Measurements from ENCODE around the gene STK11IP. TPM values are rescaled to one million over a fixed set of nuclear protein-coding genes. Genes with fewer than 3 reads are reported as not detected.

The STK11IP gene
- total RNA-seq, 2 experiments from 2014 or later, result 35.3 to 40.3 TPM

DNA sequence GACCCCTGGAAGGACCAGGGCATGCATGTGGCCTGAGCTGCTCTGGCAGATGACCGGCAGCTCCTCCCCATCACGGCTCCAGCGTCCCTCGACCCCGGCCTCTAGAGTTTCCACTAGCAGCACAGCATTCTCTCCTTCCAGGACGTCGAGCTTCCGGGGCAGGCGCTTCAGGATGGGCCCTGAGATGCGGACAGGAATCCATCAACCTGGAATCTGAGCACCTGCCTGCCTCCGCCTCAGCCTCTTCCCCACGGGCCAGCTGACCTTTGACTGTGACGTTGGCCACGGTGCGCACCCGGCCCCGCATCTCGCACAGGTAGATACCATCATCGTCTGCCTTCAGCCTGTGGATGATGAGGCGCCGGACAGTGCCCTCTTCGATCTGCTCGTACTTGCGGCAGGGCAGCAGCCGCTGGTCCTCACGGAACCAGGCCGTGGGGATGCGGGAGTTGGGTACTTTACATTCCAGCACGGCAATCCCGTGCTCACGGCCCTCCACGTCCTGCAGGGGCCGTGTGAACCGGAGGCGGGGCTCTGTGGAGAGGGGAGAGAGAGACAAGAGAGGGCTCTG lies 29.8 kb upstream of the STK11IP start:
- DNase-seq, result no peak
- H3K27me3 Mint-ChIP-seq, result peaks cover 28% of the 10 kb centered on the region
- H3K9me3 Mint-ChIP-seq, result no peaks in the 10 kb centered on the region
- ChIA-PET POLR2A (no interaction called here), CTCF (no interaction called here)
- H3K4me1 Mint-ChIP-seq, result no peaks in the 10 kb centered on the region
- no peak overlapping the region for H3K27ac Mint-ChIP-seq
- H3K4me3 Mint-ChIP-seq, result no peak overlapping the region
- H3K36me3 Mint-ChIP-seq (ENCODE audit: low read depth), result no peaks in the 10 kb centered on the region

DNA sequence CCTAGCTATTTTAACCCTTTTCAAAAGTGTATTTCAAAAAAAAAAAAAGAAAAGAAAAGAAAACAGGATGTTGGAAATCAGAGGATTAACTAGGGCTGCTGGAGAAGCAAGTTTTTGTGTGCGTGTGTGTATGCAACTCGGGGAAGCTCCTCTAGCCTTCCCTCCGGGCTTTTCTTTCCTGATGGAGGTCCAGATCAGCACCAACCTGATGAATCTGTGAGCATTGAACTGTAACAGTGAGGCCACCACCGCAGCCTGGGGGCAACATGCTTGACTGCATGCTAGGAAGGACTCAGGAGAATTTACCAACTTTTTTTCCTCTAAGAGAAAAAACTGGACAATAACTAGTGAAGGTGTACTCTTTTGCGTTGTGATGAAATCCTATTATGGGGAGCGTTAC lies 28.6 kb upstream of the STK11IP start:
- Mint-ChIP-seq H3K4me1 (no peaks in the 10 kb centered on the region), H3K9me3 (no peaks in the 10 kb centered on the region), H3K27ac (no peak overlapping the region), H3K4me3 (no peak overlapping the region), H3K27me3 (peaks cover 31% of the 10 kb centered on the region), H3K36me3 (ENCODE audit: low read depth) (no peaks in the 10 kb centered on the region)
- no peak for DNase-seq
- ChIA-PET CTCF (no interaction called here), POLR2A (no interaction called here)

DNA sequence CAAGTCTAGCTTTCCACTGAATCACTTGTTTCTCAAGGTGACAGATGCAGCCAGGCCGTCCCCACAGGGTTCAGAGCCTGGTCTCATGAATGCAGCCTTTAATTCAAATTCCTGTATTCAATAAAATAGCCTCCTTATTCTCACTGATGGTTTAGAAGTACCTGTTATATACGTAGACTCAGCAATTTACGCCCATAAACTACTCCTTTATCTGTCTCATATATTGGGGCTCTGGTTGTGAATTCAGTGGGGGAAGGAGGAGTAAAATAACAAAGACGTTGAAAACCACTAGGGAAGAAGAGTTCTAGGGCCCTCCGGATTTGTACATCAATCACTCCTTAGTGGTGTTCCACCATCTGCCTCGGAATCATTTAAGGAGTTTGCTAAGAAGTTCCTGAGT lies 28.0 kb upstream of the STK11IP start:
- Mint-ChIP-seq H3K36me3 (ENCODE audit: low read depth) (no peaks in the 10 kb centered on the region), H3K4me1 (no peaks in the 10 kb centered on the region), H3K27ac (no peak overlapping the region), H3K4me3 (no peak overlapping the region), H3K9me3 (no peaks in the 10 kb centered on the region), H3K27me3 (peaks cover 31% of the 10 kb centered on the region)
- CTCF ChIA-PET, result no interaction called here
- DNase-seq, result no peak
- POLR2A ChIA-PET, result no interaction called here

DNA sequence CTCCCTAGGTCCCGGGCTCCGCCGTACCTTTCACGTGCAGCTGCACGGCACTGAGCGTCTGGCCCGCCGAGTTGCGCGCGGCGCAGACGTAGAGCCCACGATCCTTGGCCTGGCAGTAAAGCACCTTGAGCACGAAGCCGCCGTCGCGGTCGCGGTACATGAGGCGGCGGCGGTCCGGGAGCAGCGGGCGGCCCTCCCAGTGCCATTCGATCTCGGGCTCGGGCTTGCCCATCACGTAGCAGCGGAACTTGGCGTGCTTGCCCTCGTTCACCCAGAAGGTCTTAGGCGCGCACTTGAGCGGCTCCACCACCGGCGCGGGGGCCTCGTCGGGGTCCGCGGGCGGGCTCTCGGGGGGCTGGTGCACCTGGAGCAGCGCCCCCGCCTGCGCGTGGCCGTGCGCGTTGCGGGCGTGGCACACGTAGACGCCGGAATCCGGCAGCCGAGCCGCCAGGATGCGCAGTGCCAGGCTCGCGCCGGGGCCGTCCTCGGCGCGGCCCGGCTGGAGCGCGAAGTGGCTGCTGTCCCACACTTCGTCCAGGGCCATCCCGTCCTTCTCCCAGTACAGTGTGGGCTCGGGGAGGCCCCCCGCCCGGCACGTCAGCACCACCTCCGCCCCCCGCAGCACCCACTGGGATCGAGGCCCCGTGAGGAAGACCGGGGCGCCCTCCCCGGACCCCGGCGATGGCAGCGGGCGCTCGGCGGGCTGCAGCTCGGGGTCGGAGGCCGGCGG lies 27.3 kb upstream of the STK11IP start:
- no peak for DNase-seq
- no peak overlapping the region for H3K4me3 Mint-ChIP-seq
- H3K4me1 Mint-ChIP-seq, result no peaks in the 10 kb centered on the region
- no peaks in the 10 kb centered on the region for H3K36me3 Mint-ChIP-seq (ENCODE audit: low read depth)
- H3K27ac Mint-ChIP-seq, result no peak overlapping the region
- ChIA-PET POLR2A (no interaction called here), CTCF (no interaction called here)
- H3K9me3 Mint-ChIP-seq, result no peaks in the 10 kb centered on the region
- peaks cover 31% of the 10 kb centered on the region for H3K27me3 Mint-ChIP-seq

DNA sequence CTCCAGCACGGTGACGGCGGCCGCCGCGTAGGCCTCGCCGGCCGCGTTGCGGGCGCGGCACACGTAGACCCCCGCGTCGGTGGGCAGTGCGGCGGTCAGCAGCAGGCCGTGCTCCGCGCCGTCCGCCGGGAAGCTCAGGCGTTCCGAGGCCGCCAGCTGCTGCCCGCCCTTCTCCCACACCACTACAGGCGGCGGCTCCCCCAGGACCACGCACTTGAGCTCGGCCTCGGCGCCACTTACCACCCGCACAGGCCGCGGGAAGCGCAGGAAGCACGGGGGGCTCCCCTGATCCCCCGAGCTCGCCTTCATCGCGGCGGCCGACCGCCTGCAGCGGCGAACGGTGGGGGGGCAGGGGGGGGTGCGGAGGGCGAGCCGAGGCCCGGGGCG lies 26.7 kb upstream of the STK11IP start:
- H3K4me1 Mint-ChIP-seq, result no peaks in the 10 kb centered on the region
- H3K9me3 Mint-ChIP-seq, result no peaks in the 10 kb centered on the region
- POLR2A ChIA-PET, result no interaction called here
- H3K4me3 Mint-ChIP-seq, result no peak overlapping the region
- no peak for DNase-seq
- no peaks in the 10 kb centered on the region for H3K36me3 Mint-ChIP-seq (ENCODE audit: low read depth)
- CTCF ChIA-PET, result interaction anchor here (0.5 kb wide), 1 partner anchor 378 kb away, joined by 3 read pairs; no protein-coding TSS in a partner anchor
- H3K27ac Mint-ChIP-seq, result no peak overlapping the region
- H3K27me3 Mint-ChIP-seq, result peaks cover 31% of the 10 kb centered on the region

DNA sequence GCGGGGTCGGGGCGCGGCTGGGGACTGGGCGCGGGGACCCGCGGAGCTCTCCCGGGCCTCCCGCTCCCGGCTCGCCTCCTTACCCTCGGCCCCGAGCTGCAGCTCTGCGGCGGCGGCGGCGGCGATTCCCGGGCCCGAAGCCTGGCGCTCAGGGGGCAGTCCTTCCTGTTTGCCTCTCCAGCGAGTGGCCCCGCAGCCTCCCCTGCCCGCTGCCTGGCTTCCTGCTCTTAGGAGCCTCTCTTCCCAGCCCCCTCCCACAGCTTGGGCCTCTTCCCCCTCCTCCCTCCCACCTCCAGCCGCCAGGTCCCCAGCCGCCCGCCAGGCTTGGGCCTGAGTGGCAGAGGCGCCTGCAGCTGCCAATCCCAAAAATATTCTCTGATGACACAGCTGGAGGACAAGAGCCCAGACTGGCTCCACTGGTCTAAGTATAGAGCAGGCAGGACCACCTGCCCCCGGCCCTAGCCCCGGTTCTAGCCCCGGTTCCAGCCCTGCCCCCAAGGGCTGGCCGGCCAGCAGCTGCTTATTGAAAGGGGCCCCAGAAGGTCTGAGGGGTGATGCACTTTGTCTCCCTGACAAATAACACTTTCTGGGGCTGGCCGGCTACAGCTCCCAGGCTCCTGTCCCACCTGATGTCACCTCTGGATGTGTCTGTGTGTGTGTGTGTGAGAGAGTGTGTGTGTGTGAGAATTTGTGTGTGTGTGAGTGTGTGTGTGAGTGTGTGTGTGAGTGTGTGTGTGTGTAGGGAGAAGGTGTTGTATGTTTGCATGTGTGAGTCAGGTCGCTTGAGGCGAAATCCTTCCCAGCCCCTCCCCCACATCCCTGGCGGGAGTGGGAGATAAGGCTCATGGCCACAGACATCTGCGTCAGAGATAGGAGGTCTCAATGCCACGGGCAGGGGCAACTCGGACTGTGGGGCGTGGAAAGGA lies 26.1 kb upstream of the STK11IP start, which contains the start of gene OBSL1:
OBSL1 (minus strand) TSS at position 229 of the 926 bp plus-strand sequence. CDS start 307 bp downstream, outside the sequence.
- Mint-ChIP-seq H3K4me1 (no peaks in the 10 kb centered on the region), H3K36me3 (ENCODE audit: low read depth) (no peaks in the 10 kb centered on the region), H3K9me3 (no peaks in the 10 kb centered on the region), H3K27me3 (peaks cover 31% of the 10 kb centered on the region), H3K4me3 (no peak within 1 kb of the TSS), H3K27ac (no peak within 1 kb of the TSS)
- ChIA-PET POLR2A (no interaction called here), CTCF (interaction anchor here (0.5 to 1.1 kb wide), 3 partner anchors 62 to 378 kb away, joined by 3 read pairs; no protein-coding TSS in a partner anchor)
- no peak for DNase-seq

DNA sequence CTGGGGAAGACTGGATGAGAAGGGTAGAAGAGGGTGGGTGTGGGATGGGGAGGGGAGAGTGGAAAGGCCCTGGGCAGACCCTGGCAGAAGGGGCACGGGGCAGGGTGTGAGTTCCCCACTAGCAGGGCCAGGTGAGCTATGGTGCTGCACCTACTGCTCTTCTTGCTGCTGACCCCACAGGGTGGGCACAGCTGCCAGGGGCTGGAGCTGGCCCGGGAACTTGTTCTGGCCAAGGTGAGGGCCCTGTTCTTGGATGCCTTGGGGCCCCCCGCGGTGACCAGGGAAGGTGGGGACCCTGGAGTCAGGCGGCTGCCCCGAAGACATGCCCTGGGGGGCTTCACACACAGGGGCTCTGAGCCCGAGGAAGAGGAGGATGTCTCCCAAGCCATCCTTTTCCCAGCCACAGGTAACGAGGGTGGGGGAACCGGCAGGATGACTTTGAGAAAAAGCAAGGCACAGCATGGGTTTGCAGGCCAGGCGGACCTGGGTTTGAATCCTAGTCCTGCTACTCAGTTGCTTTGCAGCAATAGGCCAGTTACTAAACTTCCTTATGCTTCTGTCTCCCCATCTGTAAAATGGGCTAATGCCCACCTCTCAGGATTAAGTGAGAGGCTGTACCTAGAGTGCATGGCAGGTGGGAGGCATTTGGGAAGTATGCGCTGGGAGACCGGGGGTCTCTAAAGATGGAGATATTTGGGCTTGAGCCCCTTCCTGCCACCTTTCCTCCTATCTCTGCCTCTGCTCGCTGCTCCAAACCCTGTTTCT lies 25.2 kb upstream of the STK11IP start, which contains the start of gene INHA:
INHA (plus strand) TSS at position 74 of the 765 bp plus-strand sequence; CDS start at position 139, 65 bp downstream.
- POLR2A ChIA-PET, result no interaction called here
- no peaks in the 10 kb centered on the region for H3K4me1 Mint-ChIP-seq
- H3K36me3 Mint-ChIP-seq (ENCODE audit: low read depth), result no peaks in the 10 kb centered on the region
- no peak within 1 kb of the TSS for H3K4me3 Mint-ChIP-seq
- no peak within 1 kb of the TSS for H3K27ac Mint-ChIP-seq
- DNase-seq, result no peak
- H3K27me3 Mint-ChIP-seq, result peaks cover 31% of the 10 kb centered on the region
- H3K9me3 Mint-ChIP-seq, result no peaks in the 10 kb centered on the region
- CTCF ChIA-PET, result interaction anchor here (1.1 kb wide), 1 partner anchor 63 kb away, joined by 3 read pairs; no protein-coding TSS in a partner anchor

DNA sequence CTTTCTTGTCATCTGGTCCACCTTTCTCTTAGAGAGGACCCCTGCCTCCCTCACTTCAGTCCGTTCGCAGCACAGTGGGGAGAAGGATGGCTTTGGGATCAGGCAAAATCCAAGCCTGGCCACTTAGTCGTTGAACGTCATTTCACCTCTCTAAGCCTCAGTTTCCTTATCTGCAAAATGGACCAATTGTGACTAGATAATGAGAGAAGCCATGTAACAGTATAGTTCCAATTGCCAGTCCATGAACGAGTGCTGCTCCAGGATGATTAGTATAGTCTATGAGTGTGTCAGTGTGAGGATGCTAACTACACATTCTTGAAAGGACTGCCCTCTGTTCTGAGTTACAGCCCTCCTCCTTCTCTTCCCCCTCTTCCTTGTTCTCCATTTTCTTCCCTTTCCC lies 24.5 kb upstream of the STK11IP start:
- CTCF ChIA-PET, result interaction anchor here (0.7 kb wide), 1 partner anchor 32 kb away, joined by 3 read pairs; no protein-coding TSS in a partner anchor
- no peak overlapping the region for H3K27ac Mint-ChIP-seq
- H3K9me3 Mint-ChIP-seq, result no peaks in the 10 kb centered on the region
- no peak overlapping the region for H3K4me3 Mint-ChIP-seq
- no peaks in the 10 kb centered on the region for H3K4me1 Mint-ChIP-seq
- DNase-seq, result no peak
- POLR2A ChIA-PET, result no interaction called here
- peaks cover 28% of the 10 kb centered on the region for H3K27me3 Mint-ChIP-seq
- no peaks in the 10 kb centered on the region for H3K36me3 Mint-ChIP-seq (ENCODE audit: low read depth)

DNA sequence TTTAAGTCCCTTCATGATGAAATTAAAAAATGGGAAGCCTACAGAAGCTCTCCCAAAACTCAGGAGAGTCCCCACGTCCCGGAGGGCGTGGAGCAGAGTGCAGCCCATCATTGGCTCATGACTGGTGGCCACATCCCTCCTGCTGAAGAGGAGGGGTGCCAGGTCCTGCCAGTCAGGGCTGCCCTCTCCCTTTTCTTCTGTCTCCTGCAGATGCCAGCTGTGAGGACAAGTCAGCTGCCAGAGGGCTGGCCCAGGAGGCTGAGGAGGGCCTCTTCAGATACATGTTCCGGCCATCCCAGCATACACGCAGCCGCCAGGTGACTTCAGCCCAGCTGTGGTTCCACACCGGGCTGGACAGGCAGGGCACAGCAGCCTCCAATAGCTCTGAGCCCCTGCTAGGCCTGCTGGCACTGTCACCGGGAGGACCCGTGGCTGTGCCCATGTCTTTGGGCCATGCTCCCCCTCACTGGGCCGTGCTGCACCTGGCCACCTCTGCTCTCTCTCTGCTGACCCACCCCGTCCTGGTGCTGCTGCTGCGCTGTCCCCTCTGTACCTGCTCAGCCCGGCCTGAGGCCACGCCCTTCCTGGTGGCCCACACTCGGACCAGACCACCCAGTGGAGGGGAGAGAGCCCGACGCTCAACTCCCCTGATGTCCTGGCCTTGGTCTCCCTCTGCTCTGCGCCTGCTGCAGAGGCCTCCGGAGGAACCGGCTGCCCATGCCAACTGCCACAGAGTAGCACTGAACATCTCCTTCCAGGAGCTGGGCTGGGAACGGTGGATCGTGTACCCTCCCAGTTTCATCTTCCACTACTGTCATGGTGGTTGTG lies 23.0 kb upstream of the STK11IP start:
- Mint-ChIP-seq H3K36me3 (ENCODE audit: low read depth) (no peaks in the 10 kb centered on the region), H3K9me3 (no peaks in the 10 kb centered on the region), H3K27ac (no peak overlapping the region), H3K27me3 (peaks cover 25% of the 10 kb centered on the region), H3K4me1 (no peaks in the 10 kb centered on the region), H3K4me3 (no peak overlapping the region)
- DNase-seq, result no peak
- ChIA-PET CTCF (interaction anchor here (1.8 kb wide), 1 partner anchor 14 kb away, joined by 5 read pairs; no protein-coding TSS in a partner anchor), POLR2A (no interaction called here)

DNA sequence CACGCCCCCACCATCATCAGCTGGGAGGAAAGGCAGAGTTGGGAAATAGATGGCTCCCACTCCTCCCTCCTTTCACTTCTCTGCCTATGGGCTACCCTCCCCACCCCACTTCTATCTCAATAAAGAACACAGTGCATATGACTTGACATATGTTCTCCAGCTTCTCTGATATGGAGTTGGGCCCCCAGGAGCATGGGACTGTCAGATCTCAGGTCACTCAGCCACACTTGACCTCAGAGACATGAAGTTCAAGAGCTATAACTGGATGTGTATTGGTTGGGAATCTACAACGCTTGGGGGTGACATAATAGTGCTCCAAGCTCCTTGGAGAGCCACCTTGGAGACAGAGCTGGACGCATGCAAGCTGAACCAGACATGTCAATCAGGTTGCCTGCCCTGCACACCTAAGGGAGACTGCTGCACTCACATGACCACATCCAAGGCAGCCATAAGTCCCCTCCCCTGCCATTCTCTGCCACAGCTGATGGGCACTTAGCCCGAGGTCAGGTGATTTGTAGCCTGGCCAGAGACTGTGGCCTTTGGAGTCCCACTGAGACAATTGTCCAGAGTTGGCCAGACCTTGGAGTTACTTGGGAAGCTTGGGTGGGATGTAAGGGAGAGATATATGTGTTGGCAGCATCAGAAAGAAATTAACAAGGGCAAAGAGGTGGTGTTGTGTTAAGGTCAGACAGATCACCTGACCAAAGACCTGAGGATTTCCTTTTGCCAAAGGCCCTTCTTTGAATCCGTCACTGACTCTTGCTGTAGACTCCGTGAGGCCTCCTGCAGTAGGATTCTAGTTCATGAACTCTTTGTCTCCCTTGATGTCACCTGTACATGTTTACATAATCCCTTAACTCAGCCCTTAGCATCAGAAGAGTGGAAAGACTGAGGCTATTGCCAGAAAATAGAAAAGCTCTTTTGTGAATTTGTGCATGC lies 21.8 kb upstream of the STK11IP start:
- CTCF ChIA-PET, result interaction anchor here (1.8 kb wide), 1 partner anchor 16 kb away, joined by 5 read pairs; no protein-coding TSS in a partner anchor
- H3K4me3 Mint-ChIP-seq, result no peak overlapping the region

More for the DNA sequence above, 21.8 kb upstream of the STK11IP start:
- Mint-ChIP-seq H3K27me3 (peaks cover 20% of the 10 kb centered on the region), H3K36me3 (ENCODE audit: low read depth) (no peaks in the 10 kb centered on the region), H3K9me3 (no peaks in the 10 kb centered on the region), H3K4me1 (no peaks in the 10 kb centered on the region), H3K27ac (no peak overlapping the region)
- no peak for DNase-seq
- POLR2A ChIA-PET, result no interaction called here
